NCI-H2196 (cell line): ENCODE measurements around the gene APPBP2.
"Not testable (repeated sequence)": the region's sequence is repeated elsewhere in the genome, so short reads cannot be mapped to it uniquely, and the experiment has no call there.

Experiments used
- DNase-seq: peaks from one replicate; lab custom pipeline; 2025; ENCODE audit not compliant: unreplicated experiment; lab: John Stamatoyannopoulos, UW

Gene APPBP2

GRCh38 chr17:60496041-60496440 is 30.0 kb downstream of the APPBP2 start:
- no peak for DNase-seq

DNA sequence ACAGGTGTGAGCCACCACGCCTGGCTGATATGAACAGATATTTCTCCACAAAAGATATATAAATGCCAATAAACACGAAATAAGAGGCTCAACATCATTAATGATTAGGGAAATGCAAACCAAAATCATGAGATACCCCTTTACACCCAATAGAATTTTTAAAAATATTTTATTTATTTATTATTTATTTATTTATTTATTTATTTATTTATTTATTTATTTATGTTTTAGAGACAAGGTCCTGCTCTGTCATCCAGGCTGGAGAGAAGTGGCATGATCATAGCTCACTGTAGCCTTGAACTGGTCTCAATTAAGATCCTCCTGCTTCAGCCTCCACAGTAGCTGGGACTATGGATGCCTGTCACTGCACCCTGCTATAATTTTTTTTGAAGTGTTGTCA is 30.8 kb downstream of the APPBP2 start:
- no peak for DNase-seq

DNA sequence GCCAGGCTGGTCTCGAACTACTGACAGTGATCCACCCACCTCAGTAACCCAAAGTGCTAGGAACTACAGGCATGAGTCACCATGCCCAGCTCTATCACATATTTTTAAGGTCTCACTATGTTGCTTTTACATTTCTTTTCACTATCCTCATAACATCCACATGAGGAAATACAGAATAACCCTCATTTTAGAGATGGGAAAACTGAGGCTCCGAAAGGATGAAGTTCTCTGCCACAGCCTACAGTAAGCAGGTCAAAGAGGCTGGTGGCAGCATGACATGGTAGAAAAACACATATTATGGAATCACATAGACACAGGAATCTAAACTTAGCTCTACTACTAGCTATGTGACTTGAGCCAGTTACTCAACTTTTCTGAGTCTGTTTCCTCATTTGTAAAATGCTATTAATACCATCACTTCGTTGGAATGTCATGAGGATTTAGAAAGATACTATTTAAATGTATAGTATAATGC is 32.2 kb downstream of the APPBP2 start:
- DNase-seq, result no peak

DNA sequence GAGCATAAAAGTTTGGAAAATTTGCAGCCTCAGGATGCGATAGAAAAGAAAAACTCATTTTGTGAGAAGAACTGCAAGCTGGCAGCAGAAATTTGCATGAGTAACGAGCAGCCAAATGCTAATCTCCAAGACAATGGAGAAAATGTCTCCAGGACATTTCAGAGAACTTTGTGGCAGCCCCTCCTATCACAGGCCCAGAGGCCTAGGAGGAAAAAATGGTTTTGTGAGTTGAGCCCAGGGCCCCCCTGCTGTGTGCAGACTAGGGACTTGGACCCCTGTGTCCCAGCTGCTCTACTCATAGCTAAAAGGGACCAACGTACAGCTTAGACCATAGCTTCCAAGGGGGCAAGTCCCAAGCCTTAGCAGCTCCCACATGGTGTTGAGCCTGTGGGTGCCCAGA is 34.3 kb downstream of the APPBP2 start:
- DNase-seq, result no peak

DNA sequence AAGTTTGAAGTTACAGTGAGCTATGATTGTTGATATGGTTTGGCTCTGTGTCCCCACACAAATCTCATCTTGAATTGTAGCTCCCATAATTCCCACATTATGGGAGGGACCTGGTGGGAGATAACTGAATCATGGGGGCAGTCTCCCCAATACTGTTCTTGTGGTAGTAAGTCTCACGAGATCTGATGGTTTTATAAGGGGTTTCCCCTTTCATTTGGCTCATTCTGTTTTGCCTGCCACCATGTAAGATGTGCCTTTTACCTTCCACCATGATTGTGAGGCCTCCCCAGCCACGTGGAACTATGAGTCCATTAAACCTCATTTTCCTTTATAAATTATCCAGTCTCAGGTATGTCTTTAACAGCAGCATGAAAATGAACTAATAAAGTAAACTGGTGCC is 35.4 kb downstream of the APPBP2 start:
- not testable (repeated sequence) for DNase-seq

DNA sequence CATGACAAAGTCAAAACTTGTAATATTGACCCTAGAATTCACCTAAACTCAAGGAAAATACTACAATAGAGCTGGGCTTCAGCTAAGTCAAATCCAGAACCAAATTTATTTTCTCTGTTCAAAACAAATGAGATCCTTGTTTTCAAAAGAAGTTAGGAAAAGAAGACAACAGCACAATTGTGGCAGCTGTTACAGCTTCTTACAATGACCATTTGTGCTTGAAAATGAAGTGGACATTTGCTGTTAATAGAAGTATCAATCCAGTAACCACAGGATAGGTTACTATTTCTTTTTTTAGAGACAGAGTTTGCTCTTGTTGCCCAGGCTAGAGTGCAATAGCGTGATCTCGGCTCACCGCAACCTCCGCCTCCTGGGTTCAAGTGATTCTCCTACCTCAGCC is 44.4 kb downstream of the APPBP2 start:
- no peak for DNase-seq

GRCh38 chr17:60473788-60474187 is 52.3 kb downstream of the APPBP2 start:
- no peak for DNase-seq

GRCh38 chr17:60472449-60472848 is 53.6 kb downstream of the APPBP2 start:
- no peak for DNase-seq

DNA sequence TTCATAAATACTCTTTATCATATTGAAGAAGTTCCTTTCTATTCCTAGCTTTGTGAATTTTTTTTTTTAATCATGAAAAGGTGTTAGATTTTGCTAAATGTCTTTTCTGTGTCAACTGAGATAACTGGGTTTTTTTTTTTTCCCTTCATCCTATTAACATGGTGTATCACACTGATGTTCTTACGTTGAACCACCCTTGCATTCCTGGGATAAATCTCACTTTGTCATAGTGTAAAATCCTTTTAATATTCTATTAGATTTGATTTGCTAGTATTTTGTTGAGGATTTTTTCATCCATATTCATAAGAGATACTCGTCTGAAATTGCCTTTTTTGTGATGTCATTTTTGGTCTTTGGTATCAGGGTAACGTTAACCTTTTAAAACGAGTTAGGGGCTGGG is 54.6 kb downstream of the APPBP2 start:
- DNase-seq, result no peak

- DNase-seq, result no peak
These were observed 57.7 kb downstream of the APPBP2 start for GRCh38 chr17:60468371-60468770.

DNA sequence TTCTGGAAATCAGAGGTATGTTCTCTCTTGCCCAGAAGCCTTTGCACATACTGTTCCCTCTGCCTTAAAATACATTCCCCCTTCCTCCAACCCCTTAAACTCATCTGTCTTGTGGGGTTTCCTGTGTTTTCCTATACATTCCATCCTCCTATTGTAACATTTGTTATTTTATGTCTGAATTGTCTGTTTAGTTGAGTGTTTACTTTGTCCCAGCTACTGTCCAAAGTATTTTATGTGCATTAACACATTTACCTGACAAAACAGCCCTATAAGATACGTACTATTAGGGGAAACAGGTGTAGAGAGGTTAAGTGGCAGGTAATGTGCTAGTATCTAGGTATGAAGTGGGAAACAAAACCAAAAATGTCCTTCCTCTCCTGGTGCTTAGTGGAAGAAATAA is 61.7 kb downstream of the APPBP2 start:
- no peak for DNase-seq

DNA sequence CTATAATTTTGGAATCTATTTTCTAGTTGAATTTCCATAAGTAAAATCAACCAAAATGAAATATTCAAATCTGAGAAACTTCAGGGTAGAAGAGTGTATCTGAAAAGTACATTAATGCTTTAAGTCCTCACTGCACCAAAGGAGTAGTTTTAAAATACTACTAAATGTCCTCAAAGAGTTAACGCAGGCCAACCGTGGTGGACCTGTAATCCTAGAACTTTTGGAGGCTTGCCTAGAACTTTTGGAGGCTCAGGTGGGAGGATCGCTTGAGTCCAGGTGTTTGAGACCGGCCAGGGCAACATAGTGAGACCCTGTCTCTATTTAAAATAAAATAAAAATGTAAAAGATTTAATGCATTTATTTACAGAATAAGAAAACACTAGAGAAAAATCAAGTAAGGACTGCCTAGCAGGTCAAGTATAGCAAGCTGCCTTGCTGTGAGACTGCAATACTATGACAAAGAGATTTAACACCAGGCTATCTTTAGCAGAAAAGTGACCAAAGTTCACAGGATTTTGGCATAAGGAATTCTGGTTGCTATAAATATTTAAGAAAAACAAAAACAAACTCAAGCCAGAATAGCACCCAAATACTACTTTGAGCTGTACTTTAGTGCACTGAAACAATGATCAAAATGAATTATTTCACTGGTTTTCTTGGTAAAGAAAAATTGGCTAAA is 62.7 kb downstream of the APPBP2 start:
- no peak for DNase-seq

- DNase-seq, result no peak
These were observed 64.5 kb downstream of the APPBP2 start for GRCh38 chr17:60461584-60461983.

GRCh38 chr17:60457148-60457547 is 68.9 kb downstream of the APPBP2 start:
- no peak for DNase-seq

- DNase-seq, result no peak
These were observed 70.7 kb downstream of the APPBP2 start for GRCh38 chr17:60455378-60455777.

- no peak for DNase-seq
These were observed 74.1 kb downstream of the APPBP2 start for GRCh38 chr17:60451965-60452364.

DNA sequence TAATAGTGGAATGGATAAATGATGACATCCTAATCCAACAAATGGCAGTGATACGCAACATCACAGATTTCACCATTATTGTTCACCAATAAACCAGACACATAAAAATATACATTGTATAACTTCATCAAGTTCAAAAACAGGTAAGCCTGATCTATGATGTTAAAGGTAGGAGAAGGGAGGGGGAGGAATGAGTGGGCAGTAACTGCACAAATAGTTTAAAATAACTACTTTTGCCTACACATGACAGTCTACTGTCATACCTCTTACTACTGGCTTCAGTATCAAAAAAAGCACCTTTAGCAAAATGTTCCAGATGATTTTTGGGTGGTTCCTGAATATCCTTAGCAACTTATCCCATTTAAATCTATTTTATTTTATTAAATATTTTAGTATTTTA is 75.0 kb downstream of the APPBP2 start:
- no peak for DNase-seq

DNA sequence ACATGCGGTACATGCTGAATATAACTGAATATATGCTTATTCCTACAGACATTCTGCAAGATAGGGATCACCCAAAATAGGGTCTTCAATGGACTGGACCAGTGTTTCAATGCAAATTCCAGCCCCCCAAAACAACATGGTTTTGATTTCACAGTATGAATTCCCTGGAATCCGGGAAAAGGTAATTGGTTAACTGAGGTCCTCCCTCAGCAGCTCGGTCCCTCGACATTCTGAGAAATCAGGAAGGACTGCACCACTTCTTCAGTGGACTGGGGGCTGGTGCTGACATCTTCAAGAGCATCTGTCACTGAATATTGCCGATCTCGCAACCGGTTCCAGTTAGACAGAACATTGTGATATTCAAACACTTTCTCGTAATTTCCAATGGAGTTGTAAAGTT is 78.7 kb downstream of the APPBP2 start:
- no peak for DNase-seq

DNA sequence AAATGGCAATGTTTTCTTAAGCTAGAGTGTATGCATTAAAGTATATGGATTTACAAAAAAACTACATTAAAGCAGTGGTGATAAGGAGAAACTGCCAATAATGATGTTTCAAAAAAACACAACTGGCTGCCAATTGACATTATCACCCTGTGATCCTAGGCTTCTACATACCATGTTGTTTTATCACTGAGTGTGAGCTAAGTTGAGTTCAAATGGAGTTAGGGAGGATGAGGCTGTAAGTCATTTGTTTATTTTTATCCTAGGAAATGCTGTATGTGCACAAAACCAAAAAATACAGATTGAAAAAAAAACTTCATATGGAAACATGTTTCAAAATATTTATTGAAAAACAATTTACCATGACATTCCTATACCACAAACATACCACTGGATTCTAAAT is 80.9 kb downstream of the APPBP2 start:
- no peak for DNase-seq

DNA sequence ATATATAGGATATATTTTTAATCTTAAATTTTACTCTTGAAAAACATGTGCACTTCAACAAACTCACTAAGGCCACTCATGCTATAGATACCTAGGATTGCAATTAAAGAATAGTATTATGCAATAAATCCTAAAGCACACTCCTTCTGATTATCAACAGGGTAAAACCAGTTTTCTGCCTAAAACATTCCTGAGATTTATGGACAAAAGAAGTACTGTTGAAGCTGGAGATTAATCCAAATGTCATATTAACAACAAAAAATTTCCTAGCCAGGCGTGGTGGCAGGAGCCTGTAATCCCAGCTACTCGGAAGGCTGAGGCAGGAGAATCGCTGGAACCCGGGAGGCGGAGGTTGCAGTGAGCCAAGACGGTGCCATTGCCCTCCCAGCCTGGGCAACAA is 82.3 kb downstream of the APPBP2 start:
- no peak for DNase-seq

GRCh38 chr17:60442271-60443173 is 83.5 kb downstream of the APPBP2 start:
- no peak for DNase-seq

DNA sequence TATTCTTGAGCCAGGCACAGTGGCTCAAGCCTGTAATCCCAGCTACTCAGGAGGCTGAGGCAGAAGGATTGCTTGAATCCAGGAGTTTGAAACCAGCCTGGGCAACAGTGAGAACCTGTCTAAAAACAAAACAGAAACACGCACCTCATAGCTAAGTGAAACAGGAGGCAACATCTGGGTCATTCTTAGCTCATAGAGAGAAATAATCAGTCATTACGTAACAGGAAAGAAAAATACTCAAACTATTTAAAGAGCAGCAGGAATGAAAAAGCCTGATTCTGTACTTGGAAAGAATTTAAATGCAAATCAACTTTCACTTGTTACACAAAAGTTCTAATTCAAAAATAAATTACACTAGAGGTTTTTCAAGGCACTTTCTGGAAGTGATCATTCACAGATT is 86.5 kb downstream of the APPBP2 start:
- DNase-seq, result no peak
